BLaER1 treated with 17β-estradiol and CSF1 and Interleukin-3, amounts not matched to agents 10 nM and 100 nM (cell line): ENCODE results near the gene GSTCD.
"Not testable (repeated sequence)": the region's sequence is repeated elsewhere in the genome, so short reads cannot be mapped to it uniquely, and the experiment has no call there.

Source experiments
- H3K27ac ChIP-seq, 11 experiments: shearing (Covaris generic); formaldehyde crosslinking; 2 replicates each; pipeline ENCODE4 v1.8.1; 2022
- H3K27me3 ChIP-seq, 11 experiments: shearing (Covaris generic); formaldehyde crosslinking; 2 replicates each; pipeline ENCODE4 v1.8.1; 2022
- H3K36me3 ChIP-seq, 11 experiments: shearing (Covaris generic); formaldehyde crosslinking; 2 replicates each; pipeline ENCODE4 v1.8.1; 2022
- H3K4me1 ChIP-seq, 10 experiments: shearing (Covaris generic); formaldehyde crosslinking; 2 replicates each; pipeline ENCODE4 v1.8.1; 2022
- H3K4me2 ChIP-seq, 11 experiments: shearing (Covaris generic); formaldehyde crosslinking; 2 replicates each; pipeline ENCODE4 v1.8.1; 2022
- H3K4me3 ChIP-seq, 10 experiments: shearing (Covaris generic); formaldehyde crosslinking; 2 replicates each; pipeline ENCODE4 v1.8.1; 2022
- H3K9ac ChIP-seq, 11 experiments: shearing (Covaris generic); formaldehyde crosslinking; 2 replicates each; pipeline ENCODE4 v1.8.1; 2022
- H3K9me3 ChIP-seq, 11 experiments: shearing (Covaris generic); formaldehyde crosslinking; replicated peaks in 1 of 11; 2 replicates each; pipeline ENCODE4 v1.8.1; 2022
- H4K20me1 ChIP-seq, 11 experiments: shearing (Covaris generic); formaldehyde crosslinking; 2 replicates each; pipeline ENCODE4 v1.8.1; 2022
- Cebpa-rat ChIP-seq, 11 experiments: shearing (Covaris generic); IDR thresholded peaks; 2 replicates each; pipeline ENCODE4 v1.8.1; 2022

Gene GSTCD

DNA sequence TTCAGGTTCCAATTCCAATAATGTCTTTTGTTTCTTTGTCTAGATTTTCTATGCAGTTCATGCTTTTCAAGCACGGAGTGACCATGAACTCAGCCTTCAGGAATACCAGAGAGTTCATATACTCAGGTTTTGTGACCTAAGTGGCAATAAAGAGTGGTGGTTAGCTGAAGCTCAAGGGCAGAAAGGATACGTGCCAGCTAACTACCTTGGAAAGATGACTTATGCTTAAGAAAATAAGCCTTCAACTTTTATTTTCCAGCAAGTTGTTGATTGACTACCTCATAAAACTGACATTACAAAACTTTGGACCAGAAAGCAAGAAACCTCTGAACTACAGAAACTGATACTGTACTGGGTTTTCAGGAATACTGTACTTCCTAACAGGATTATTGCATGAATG is 30.9 kb upstream of the GSTCD start:
- H3K9ac ChIP-seq, result no peak overlapping the region
- H3K4me2 ChIP-seq, result no peak overlapping the region
- no peak for TF ChIP-seq Cebpa-rat (IDR thresholded peaks at IDR 0.05)
- no peaks in the 10 kb centered on the region for H3K9me3 ChIP-seq
- no peak overlapping the region for H3K27ac ChIP-seq
- no peaks in the 10 kb centered on the region for H4K20me1 ChIP-seq
- peaks cover 13 to 19% (median 15%) of the 10 kb centered on the region in 11 experiments; a peak in 21 of 22 replicates for H3K36me3 ChIP-seq
- no peaks in the 10 kb centered on the region for H3K27me3 ChIP-seq
- no peak overlapping the region for H3K4me3 ChIP-seq
- no peaks in the 10 kb centered on the region for H3K4me1 ChIP-seq

DNA sequence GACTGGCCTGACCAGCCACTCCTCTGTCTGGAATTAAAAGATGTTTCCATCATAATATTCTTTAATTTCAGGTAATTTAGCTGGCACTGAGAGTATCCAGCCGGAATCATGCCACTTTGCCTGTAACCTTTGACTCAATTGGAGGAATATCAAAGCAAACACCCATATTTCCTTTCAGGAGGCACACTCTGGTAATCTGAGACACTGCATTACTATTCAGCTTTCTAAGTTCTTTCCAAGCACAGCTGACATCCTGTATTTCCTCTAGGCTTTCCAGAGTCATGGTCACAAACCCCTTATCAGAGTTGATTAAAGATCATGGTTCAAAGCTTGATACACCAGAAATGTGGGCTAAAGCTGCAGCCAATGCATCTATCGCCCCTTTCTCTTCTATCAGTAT is 29.4 kb upstream of the GSTCD start:
- Histone ChIP-seq H3K27ac (no peak overlapping the region), H3K9me3 (no peaks in the 10 kb centered on the region), H3K9ac (no peak overlapping the region), H4K20me1 (no peaks in the 10 kb centered on the region), H3K4me3 (no peak overlapping the region), H3K36me3 (peaks cover 19 to 33% (median 28%) of the 10 kb centered on the region in 11 experiments; a peak in 21 of 22 replicates), H3K4me1 (no peaks in the 10 kb centered on the region), H3K4me2 (no peak overlapping the region), H3K27me3 (no peaks in the 10 kb centered on the region)
- no peak for TF ChIP-seq Cebpa-rat (IDR thresholded peaks at IDR 0.05)

DNA sequence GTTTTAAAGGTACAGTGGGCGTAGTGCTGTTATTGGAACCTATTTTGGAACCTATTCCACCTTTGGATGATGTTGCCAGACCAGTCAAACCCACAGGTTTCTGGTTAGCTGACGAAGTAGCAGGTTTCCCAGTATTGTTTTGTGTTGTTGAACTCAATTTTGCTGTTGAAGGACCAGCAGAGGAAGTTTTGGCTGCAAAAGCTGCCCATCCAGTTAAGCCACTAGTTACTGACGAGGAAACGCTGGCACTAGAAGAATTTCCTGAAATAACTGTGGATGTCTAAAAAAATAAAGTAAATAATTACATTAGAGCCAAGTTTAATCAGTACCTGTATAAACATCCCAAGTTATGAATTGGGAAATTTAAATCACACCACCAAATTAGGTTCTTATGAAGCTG is 25.5 kb upstream of the GSTCD start:
- H3K27ac ChIP-seq, result no peak overlapping the region
- no peaks in the 10 kb centered on the region for H3K27me3 ChIP-seq
- H3K9me3 ChIP-seq, result no peaks in the 10 kb centered on the region
- H3K36me3 ChIP-seq, result peaks cover 41 to 69% (median 55%) of the 10 kb centered on the region in 11 experiments
- H3K4me2 ChIP-seq, result no peak overlapping the region
- no peaks in the 10 kb centered on the region for H3K4me1 ChIP-seq
- no peak overlapping the region for H3K9ac ChIP-seq
- H3K4me3 ChIP-seq, result no peak overlapping the region
- TF ChIP-seq Cebpa-rat (IDR thresholded peaks at IDR 0.05), result no peak
- H4K20me1 ChIP-seq, result no peaks in the 10 kb centered on the region

DNA sequence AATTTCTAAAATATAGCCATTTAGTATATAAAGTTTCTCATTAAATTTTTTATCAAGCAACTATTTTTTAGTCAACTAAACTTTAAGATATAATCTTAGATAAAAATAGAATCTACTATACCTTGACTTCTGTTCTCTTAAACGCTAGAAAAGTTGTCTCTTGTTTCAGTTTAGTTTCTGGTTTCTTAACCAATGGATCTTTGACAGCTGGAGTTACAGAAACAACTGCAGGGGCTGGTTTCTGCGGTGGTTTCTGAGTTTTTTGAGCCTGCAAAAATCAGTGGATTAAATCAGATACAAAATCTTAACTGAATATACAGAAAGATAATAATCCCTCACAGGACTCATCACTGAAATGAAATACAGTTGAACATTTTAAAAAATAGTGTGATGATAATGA is 22.0 kb upstream of the GSTCD start:
- no peak overlapping the region for H3K4me2 ChIP-seq
- TF ChIP-seq Cebpa-rat (IDR thresholded peaks at IDR 0.05), result no peak
- H3K4me1 ChIP-seq, result no peaks in the 10 kb centered on the region
- no peaks in the 10 kb centered on the region; a peak in 1 of 22 replicates for H4K20me1 ChIP-seq
- H3K27ac ChIP-seq, result no peak overlapping the region
- no peaks in the 10 kb centered on the region for H3K27me3 ChIP-seq
- no peak overlapping the region for H3K4me3 ChIP-seq
- no peak overlapping the region for H3K9ac ChIP-seq
- peaks cover 62 to 100% (median 86%) of the 10 kb centered on the region in 11 experiments for H3K36me3 ChIP-seq
- no peaks in the 10 kb centered on the region for H3K9me3 ChIP-seq

DNA sequence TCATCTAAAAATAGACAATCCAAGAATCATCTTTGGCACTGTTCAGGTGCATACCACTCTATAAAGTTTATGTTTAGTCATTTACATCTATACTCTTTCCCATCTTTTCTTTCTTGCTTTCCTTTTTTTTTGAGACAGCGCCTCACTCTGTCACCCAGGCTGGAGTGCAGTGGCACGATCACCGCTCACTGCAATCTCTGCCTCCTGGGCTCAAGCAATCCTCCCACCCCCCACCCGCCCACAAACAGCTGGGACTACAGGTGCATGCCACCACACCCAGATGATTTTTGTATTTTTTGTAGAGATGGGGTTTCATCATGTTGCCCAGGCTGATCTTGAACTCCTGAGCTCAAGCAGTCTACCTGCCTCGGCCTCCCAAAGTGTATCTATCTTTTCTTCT is 13.8 kb upstream of the GSTCD start:
- peaks cover 67 to 99% (median 93%) of the 10 kb centered on the region in 11 experiments for H3K36me3 ChIP-seq
- not testable (repeated sequence) for H3K4me1 ChIP-seq, H3K27me3 ChIP-seq, H3K27ac ChIP-seq, H3K4me2 ChIP-seq, H3K4me3 ChIP-seq, H3K9me3 ChIP-seq, H3K9ac ChIP-seq
- peaks cover 0 to 19% (median under 1%) of the 10 kb centered on the region in 11 experiments; a peak in 5 of 22 replicates for H4K20me1 ChIP-seq

DNA sequence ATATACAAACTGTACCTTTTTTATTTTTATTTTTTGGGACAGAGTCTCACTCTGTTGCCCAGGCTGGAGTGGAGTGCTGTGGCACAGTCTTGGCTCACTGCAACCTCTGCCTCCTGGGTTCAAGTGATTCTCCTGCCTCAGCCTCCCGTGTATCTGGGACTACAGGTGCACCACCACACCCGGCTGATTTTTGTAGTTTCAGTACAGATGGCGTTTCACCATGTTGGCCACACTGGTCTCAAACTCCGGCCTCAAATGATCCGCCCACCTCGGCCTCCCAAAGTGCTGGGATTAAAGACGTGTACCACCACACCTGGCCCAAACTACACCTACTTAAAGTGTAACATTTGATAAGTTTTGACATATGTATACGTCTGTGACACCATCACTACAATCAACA is 12.8 kb upstream of the GSTCD start:
- not testable (repeated sequence) for H3K4me2 ChIP-seq, H3K9me3 ChIP-seq, H3K27me3 ChIP-seq, H3K4me3 ChIP-seq, H3K9ac ChIP-seq, H3K27ac ChIP-seq, H3K4me1 ChIP-seq
- Histone ChIP-seq H4K20me1 (peaks cover 0 to 25% (median 3%) of the 10 kb centered on the region in 11 experiments; a peak in 10 of 22 replicates), H3K36me3 (peaks cover 63 to 97% (median 87%) of the 10 kb centered on the region in 11 experiments)

DNA sequence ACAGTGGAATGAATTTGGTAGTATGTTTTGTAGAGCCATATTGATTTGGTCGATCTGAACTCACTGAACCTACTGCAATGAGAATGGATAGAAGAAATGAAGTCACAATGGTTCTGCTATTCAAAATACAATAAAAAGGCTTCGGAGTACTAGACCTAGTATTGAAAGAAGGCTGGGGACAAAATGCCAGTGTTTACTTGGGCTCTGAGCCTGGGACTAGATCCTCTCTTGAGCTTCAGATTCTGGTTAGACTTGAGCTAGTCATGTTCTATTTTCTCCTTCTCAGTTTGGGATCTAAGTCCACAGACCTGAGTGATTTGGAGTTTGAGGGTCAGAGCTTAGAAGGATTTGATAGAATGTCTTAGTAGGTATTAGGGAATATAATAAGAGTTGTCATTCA is 10.0 kb upstream of the GSTCD start:
- no peak for TF ChIP-seq Cebpa-rat (IDR thresholded peaks at IDR 0.05)

DNA sequence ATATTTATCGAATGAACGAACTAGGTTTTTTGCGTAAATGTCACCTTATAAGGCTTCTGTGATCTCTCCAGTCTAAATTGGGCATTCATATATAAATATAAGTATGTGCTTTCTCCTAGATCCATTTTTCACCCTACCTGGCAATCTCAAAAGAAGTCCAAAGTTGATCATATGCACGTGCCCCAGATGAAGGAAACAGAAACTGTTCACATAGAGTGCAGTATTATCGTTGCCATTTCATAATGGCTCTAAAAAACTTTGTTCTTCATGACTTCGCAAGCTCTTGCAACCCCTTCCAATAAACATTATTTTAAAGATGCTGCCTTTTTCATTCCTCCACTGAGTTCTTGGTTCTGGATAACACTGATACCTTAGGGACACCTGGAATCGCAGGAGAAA is 803 bp upstream of the GSTCD start:
- Histone ChIP-seq H3K9me3 (no peaks in the 10 kb centered on the region), H3K27me3 (no peaks in the 10 kb centered on the region), H3K4me3 (peak overlapping the region; percentile 90 to 99 (median 96)), H3K9ac (peak overlapping the region; percentile 90 to 93 (median 92)), H3K4me2 (peak overlapping the region; percentile 74 to 92 (median 86)), H4K20me1 (peaks cover 0 to 23% (median 0%) of the 10 kb centered on the region in 11 experiments; a peak in 6 of 22 replicates), H3K36me3 (peaks cover 0 to 35% (median 18%) of the 10 kb centered on the region in 11 experiments; a peak in 17 of 22 replicates), H3K27ac (peak overlapping the region; percentile 78 to 90 (median 87)), H3K4me1 (peaks cover 13 to 31% (median 27%) of the 10 kb centered on the region in 10 experiments)
- no peak for TF ChIP-seq Cebpa-rat (IDR thresholded peaks at IDR 0.05)

More for the DNA sequence above, 10.0 kb upstream of the GSTCD start:
- H4K20me1 ChIP-seq, result peaks cover 0 to 37% (median 3%) of the 10 kb centered on the region in 11 experiments; a peak in 11 of 22 replicates
- H3K9me3 ChIP-seq, result no peaks in the 10 kb centered on the region
- peaks cover 51 to 85% (median 68%) of the 10 kb centered on the region in 11 experiments for H3K36me3 ChIP-seq
- no peak overlapping the region for H3K4me2 ChIP-seq
- H3K27ac ChIP-seq, result no peak overlapping the region
- H3K9ac ChIP-seq, result no peak overlapping the region
- no peak overlapping the region for H3K4me3 ChIP-seq
- H3K4me1 ChIP-seq, result peaks cover 0 to 3% (median 0%) of the 10 kb centered on the region in 10 experiments; a peak in 1 of 20 replicates
- no peaks in the 10 kb centered on the region for H3K27me3 ChIP-seq

DNA sequence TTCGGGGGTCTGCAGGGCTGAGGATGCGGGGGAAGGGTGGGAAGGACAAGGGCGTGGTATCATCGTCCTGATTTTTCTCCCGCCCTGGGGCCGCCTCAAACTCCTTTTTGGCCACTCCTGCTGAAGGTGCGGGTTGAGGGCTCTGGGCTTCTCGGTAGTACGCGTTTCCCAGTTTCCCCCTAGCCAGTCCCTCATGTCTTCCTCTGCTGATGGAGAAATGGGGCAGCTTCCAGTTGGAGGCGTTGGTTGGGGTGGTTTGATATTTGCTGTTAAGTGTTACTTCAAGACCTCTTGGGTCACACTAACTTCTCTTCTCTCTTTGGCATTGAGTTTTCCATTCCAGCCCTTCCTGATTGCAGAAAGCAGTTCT is 482 bp downstream of the GSTCD start:
- H3K27ac ChIP-seq, result peak overlapping the region; percentile 78 to 90 (median 87)
- H3K4me1 ChIP-seq, result peaks cover 15 to 33% (median 29%) of the 10 kb centered on the region in 10 experiments
- peak overlapping the region; percentile 73 to 97 (median 84) for H3K4me2 ChIP-seq
- TF ChIP-seq Cebpa-rat (IDR thresholded peaks at IDR 0.05), result no peak
- peak overlapping the region; percentile 90 to 93 (median 92) for H3K9ac ChIP-seq
- peak overlapping the region; percentile 90 to 99 (median 96) for H3K4me3 ChIP-seq
- peaks cover 0 to 24% (median 9%) of the 10 kb centered on the region in 11 experiments; a peak in 14 of 22 replicates for H3K36me3 ChIP-seq
- no peaks in the 10 kb centered on the region for H3K27me3 ChIP-seq
- no peaks in the 10 kb centered on the region for H3K9me3 ChIP-seq
- H4K20me1 ChIP-seq, result peaks cover 0 to 16% (median 0%) of the 10 kb centered on the region in 11 experiments; a peak in 6 of 22 replicates
